Osteoblast (primary cell): Measurements from ENCODE around the gene TMEM229B. TPM values are rescaled to one million over a fixed set of nuclear protein-coding genes. Genes with fewer than 3 reads are reported as not detected.
"Not testable (repeated sequence)": the region's sequence is repeated elsewhere in the genome, so short reads cannot be mapped to it uniquely, and the experiment has no call there.

Source experiments
- DNase-seq: peaks from one replicate; pipeline ENCODE4 v3.0.0; 2011; ENCODE audit warnings: low spot score, mixed read lengths; ENCODE audit not compliant: insufficient read length; ENCODE audit errors: missing footprints
- H2AFZ ChIP-seq: 2 replicates; pipeline ENCODE4 v1.6.0; 2011; ENCODE audit warnings: mild to moderate bottlenecking, low read length
- H3K27ac ChIP-seq: 2 replicates; pipeline ENCODE4 v1.5.1; 2011; ENCODE audit warnings: mild to moderate bottlenecking, low read depth, low read length, moderate library complexity
- H3K27me3 ChIP-seq: 2 replicates; pipeline ENCODE4 v1.6.0; 2012; ENCODE audit warnings: mild to moderate bottlenecking, control low read depth, inconsistent platforms, low read length, moderate library complexity; ENCODE audit not compliant: insufficient read depth
- H3K36me3 ChIP-seq: 2 replicates; pipeline ENCODE4 v1.5.1; 2011; ENCODE audit warnings: mild to moderate bottlenecking, low read length, control low read depth, moderate library complexity; ENCODE audit not compliant: insufficient read depth
- H3K4me1 ChIP-seq: 2 replicates; pipeline ENCODE4 v1.5.1; 2011; ENCODE audit warnings: mild to moderate bottlenecking, low read length, control low read depth, moderate library complexity; ENCODE audit not compliant: insufficient read depth
- H3K4me2 ChIP-seq: 2 replicates; pipeline ENCODE4 v1.6.0; 2011; ENCODE audit warnings: mild to moderate bottlenecking, low read length; ENCODE audit not compliant: insufficient read depth
- H3K4me3 ChIP-seq: fragments of 200-600 bp; sonication (generic); 3 replicates; pipeline ENCODE4 v1.5.1; 2012; ENCODE audit warnings: mild to moderate bottlenecking, low read length, inconsistent platforms; ENCODE audit not compliant: insufficient read depth
- H3K79me2 ChIP-seq: 2 replicates; pipeline ENCODE4 v1.6.0; 2012; ENCODE audit warnings: mild to moderate bottlenecking, low read length, control low read depth, inconsistent platforms; ENCODE audit not compliant: insufficient read depth
- H3K9me3 ChIP-seq: 2 replicates; pipeline ENCODE4 v1.5.1; 2011; ENCODE audit warnings: low read depth, low read length, control low read depth
- H4K20me1 ChIP-seq: 2 replicates; pipeline ENCODE4 v1.6.0; 2012; ENCODE audit warnings: mild to moderate bottlenecking, low read length, control low read depth; ENCODE audit not compliant: insufficient read depth
- total RNA-seq: library from RNA; depleted of rRNA; stranded (reverse); fragments of >200 nt; gene quantifications from 2 replicates; pipeline ENCODE4 v1.2.3, GENCODE V29; 2012
- TF ChIP-seq, protein P1 (sequence below): IDR thresholded peaks from 2 replicates; pipeline ENCODE4 v1.5.1; 2011; ENCODE audit warnings: mild to moderate bottlenecking, low read depth, low read length, moderate library complexity; ENCODE audit errors: extremely low read depth

Gene TMEM229B
- total RNA-seq, 1 donor: 5.8 TPM

DNA sequence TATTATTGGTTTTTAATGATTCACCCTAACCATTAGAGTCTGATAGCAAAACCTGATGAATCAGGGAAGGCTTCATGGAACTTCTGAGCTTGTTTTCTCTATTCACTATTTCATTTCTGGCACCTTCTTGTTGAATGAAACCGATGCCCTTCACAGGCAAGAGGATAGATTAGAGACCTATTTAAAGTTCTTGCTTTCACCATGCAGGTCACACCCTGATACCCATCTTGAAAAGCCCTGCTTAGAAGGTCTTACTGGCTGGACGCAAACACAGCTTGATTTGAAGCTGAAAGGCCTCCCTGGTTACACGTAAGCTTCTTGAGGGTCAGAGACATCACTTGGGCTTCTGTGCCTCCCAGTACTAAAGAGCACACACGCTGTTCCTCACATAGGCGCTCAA lies 29.2 kb downstream of the TMEM229B start:
- no peak overlapping the region for H3K4me2 ChIP-seq

GRCh38 chr14:67457782-67458181 lies 30.7 kb downstream of the TMEM229B start:
- DNase-seq: no peak

More for the DNA sequence above, 29.2 kb downstream of the TMEM229B start:
- Histone ChIP-seq H3K9me3 (no peaks in the 10 kb centered on the region), H2AFZ (no peak overlapping the region), H4K20me1 (no peaks in the 10 kb centered on the region), H3K27me3 (peaks cover 43% of the 10 kb centered on the region), H3K4me1 (no peaks in the 10 kb centered on the region), H3K79me2 (no peaks in the 10 kb centered on the region), H3K27ac (no peak overlapping the region), H3K4me3 (no peak overlapping the region), H3K36me3 (no peaks in the 10 kb centered on the region)
- TF ChIP-seq, protein P1, sequence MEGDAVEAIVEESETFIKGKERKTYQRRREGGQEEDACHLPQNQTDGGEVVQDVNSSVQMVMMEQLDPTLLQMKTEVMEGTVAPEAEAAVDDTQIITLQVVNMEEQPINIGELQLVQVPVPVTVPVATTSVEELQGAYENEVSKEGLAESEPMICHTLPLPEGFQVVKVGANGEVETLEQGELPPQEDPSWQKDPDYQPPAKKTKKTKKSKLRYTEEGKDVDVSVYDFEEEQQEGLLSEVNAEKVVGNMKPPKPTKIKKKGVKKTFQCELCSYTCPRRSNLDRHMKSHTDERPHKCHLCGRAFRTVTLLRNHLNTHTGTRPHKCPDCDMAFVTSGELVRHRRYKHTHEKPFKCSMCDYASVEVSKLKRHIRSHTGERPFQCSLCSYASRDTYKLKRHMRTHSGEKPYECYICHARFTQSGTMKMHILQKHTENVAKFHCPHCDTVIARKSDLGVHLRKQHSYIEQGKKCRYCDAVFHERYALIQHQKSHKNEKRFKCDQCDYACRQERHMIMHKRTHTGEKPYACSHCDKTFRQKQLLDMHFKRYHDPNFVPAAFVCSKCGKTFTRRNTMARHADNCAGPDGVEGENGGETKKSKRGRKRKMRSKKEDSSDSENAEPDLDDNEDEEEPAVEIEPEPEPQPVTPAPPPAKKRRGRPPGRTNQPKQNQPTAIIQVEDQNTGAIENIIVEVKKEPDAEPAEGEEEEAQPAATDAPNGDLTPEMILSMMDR: no peak
- no peak for DNase-seq

GRCh38 chr14:67456732-67457131 lies 31.8 kb downstream of the TMEM229B start:
- peaks cover 40% of the 10 kb centered on the region for H3K27me3 ChIP-seq

More at GRCh38 chr14:67457782-67458181, 30.7 kb downstream of the TMEM229B start:
- H3K4me1 ChIP-seq: no peaks in the 10 kb centered on the region
- H3K36me3 ChIP-seq: no peaks in the 10 kb centered on the region
- no peaks in the 10 kb centered on the region for H4K20me1 ChIP-seq
- H3K9me3 ChIP-seq: no peaks in the 10 kb centered on the region
- no peak overlapping the region for H3K27ac ChIP-seq
- H3K79me2 ChIP-seq: no peaks in the 10 kb centered on the region
- no peak overlapping the region for H3K4me2 ChIP-seq
- no peak overlapping the region for H2AFZ ChIP-seq
- H3K27me3 ChIP-seq: peaks cover 41% of the 10 kb centered on the region
- TF ChIP-seq, protein P1: no peak
- H3K4me3 ChIP-seq: no peak overlapping the region

DNA sequence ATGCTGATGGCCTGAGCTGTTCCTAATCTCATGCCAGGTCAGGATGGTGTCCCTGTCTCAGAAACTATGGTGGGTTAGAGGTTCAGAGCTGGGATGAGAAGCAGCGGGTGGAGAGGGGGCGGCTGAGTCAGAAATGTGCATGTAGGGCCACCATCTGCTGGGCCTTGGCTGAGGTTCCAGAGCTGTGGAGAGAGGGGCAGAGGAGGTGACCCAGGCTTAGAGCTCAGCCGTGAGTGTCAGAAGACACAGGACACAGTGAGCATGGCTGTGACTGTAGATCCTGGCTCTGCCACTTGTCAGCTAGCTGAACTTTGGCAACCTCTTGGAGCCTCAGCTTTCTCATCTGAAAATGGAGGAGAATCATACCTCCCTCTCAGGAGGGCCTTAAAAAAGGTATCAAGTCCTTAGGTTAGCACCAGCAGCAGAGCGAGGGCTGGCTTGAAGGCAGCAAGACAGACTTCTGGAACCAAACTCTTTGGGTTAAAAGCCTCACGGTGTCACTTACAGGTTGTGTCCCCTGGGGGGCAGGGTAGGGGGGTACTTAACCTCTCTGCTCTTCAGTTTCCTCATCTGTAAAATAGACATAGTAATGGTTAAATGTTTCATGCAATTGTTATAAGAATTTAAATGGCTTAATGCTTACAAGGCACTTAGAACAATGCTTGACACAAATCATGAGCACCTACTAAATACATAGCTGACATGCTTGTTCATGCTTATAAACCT lies 34.8 kb downstream of the TMEM229B start:
- no peaks in the 10 kb centered on the region for H3K9me3 ChIP-seq
- H3K27ac ChIP-seq: no peak overlapping the region
- no peak overlapping the region for H3K4me2 ChIP-seq
- no peaks in the 10 kb centered on the region for H3K36me3 ChIP-seq
- H4K20me1 ChIP-seq: no peaks in the 10 kb centered on the region
- TF ChIP-seq, protein P1: no peak
- no peak overlapping the region for H3K4me3 ChIP-seq
- H2AFZ ChIP-seq: no peak overlapping the region
- peaks cover 26% of the 10 kb centered on the region for H3K27me3 ChIP-seq
- no peaks in the 10 kb centered on the region for H3K79me2 ChIP-seq
- no peak for DNase-seq
- no peaks in the 10 kb centered on the region for H3K4me1 ChIP-seq

More at GRCh38 chr14:67456732-67457131, 31.8 kb downstream of the TMEM229B start:
- no peak for DNase-seq
- no peak overlapping the region for H2AFZ ChIP-seq
- H3K27ac ChIP-seq: no peak overlapping the region
- no peaks in the 10 kb centered on the region for H3K4me1 ChIP-seq
- no peaks in the 10 kb centered on the region for H3K9me3 ChIP-seq
- H3K79me2 ChIP-seq: no peaks in the 10 kb centered on the region
- TF ChIP-seq, protein P1: no peak
- no peaks in the 10 kb centered on the region for H3K36me3 ChIP-seq
- no peak overlapping the region for H3K4me2 ChIP-seq
- H4K20me1 ChIP-seq: no peaks in the 10 kb centered on the region
- H3K4me3 ChIP-seq: no peak overlapping the region

DNA sequence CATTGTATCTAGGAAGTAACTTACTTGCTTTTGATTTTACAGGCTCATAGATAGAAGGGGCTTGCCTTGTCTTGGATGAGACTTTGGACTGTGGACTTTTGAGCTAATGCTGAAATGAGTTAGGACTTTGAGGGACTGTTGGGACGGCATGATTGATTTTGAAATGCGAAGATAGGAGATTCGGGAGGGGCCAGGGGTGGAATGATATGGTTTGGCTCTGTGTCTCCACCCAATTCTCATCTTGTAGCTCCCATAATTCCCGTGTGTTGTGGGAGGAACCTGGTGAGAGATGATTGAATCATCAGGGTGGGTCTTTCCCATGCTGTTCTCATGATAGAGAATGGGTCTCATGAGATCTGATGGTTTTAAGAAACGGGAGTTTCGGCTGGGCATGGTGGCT lies 36.9 kb downstream of the TMEM229B start:
- H3K4me1 ChIP-seq, DNase-seq: not testable (repeated sequence)

More for the DNA sequence above, 36.9 kb downstream of the TMEM229B start:
- H3K36me3 ChIP-seq, H3K27ac ChIP-seq, H4K20me1 ChIP-seq, H2AFZ ChIP-seq, H3K9me3 ChIP-seq, H3K4me3 ChIP-seq, H3K4me2 ChIP-seq, H3K79me2 ChIP-seq, H3K27me3 ChIP-seq: not testable (repeated sequence)
